HepG2 (cell line): ENCODE measurements around the gene RASIP1. TPM values are rescaled to one million over a fixed set of nuclear protein-coding genes. Genes with fewer than 3 reads are reported as not detected.

ENCODE experiments used
- CCDC6 ChIP-seq: sonication (generic); formaldehyde crosslinking; IDR thresholded peaks from 2 replicates; pipeline ENCODE4 v1.8.1; 2022; ENCODE audit warnings: mild to moderate bottlenecking, missing genetic modification reagents, moderate library complexity
- ELF4 ChIP-seq: sonication (generic); formaldehyde crosslinking; IDR thresholded peaks from 2 replicates; pipeline ENCODE4 v1.5.0; 2020; ENCODE audit warnings: missing genetic modification reagents, mild to moderate bottlenecking, moderate library complexity, borderline replicate concordance
- ESRRA ChIP-seq: sonication (generic); formaldehyde crosslinking; IDR thresholded peaks from 2 replicates; pipeline ENCODE4 v1.5.1; 2020; ENCODE audit warnings: mild to moderate bottlenecking, low read depth, missing genetic modification reagents
- FOXP4 ChIP-seq: sonication (generic); formaldehyde crosslinking; IDR thresholded peaks from 2 replicates; pipeline ENCODE4 v1.4.0; 2020; ENCODE audit warnings: missing genetic modification reagents
- KDM2A ChIP-seq: sonication (generic); formaldehyde crosslinking; IDR thresholded peaks from 2 replicates; pipeline ENCODE4 v1.4.0; 2020; ENCODE audit warnings: low read depth, missing genetic modification reagents, borderline replicate concordance
- MED1 ChIP-seq: sonication (generic); formaldehyde crosslinking; IDR thresholded peaks from 2 replicates; pipeline ENCODE4 v1.4.0; 2020; ENCODE audit warnings: missing genetic modification reagents
- MXD4 ChIP-seq: IDR thresholded peaks from 2 replicates; pipeline ENCODE4 v1.6.1; 2016; ENCODE audit warnings: mild to moderate bottlenecking, missing biosample characterization, missing genetic modification reagents
- PHB2 ChIP-seq: fragments of 450-650 bp; IDR thresholded peaks from 2 replicates; pipeline ENCODE4 v1.6.1; 2018; ENCODE audit not compliant: partially characterized antibody
- TBL1XR1 ChIP-seq: fragments of 150-350 bp; IDR thresholded peaks from 2 replicates; pipeline ENCODE4 v1.6.1; 2014; ENCODE audit warnings: borderline replicate concordance, low read length; ENCODE audit not compliant: partially characterized antibody
- TBX2 ChIP-seq: sonication (generic); formaldehyde crosslinking; IDR thresholded peaks from 2 replicates; pipeline ENCODE4 v1.5.0; 2020; ENCODE audit warnings: missing genetic modification reagents, mild to moderate bottlenecking, borderline replicate concordance
- ZBTB26 ChIP-seq: IDR thresholded peaks from 2 replicates; pipeline ENCODE4 v1.6.1; 2016; ENCODE audit warnings: missing compliant biosample characterization, missing genetic modification reagents, borderline replicate concordance
- ZNF142 ChIP-seq: sonication (generic); formaldehyde crosslinking; IDR thresholded peaks from 2 replicates; pipeline ENCODE4 v1.4.0; 2020; ENCODE audit warnings: missing genetic modification reagents
- ZNF207 ChIP-seq: fragments of 450-650 bp; IDR thresholded peaks from 2 replicates; pipeline ENCODE4 v1.6.1; 2016; ENCODE audit warnings: antibody characterized with exemption, borderline replicate concordance
- ZNF598 ChIP-seq: sonication (generic); formaldehyde crosslinking; IDR thresholded peaks from 2 replicates; pipeline ENCODE4 v1.5.1; 2020; ENCODE audit warnings: mild to moderate bottlenecking, missing genetic modification reagents, borderline replicate concordance
- ZNF652 ChIP-seq: IDR thresholded peaks from 2 replicates; pipeline ENCODE4 v1.6.1; 2016; ENCODE audit warnings: low read depth, borderline replicate concordance
- polyA plus RNA-seq, 8 experiments: library from polyadenylated mRNA; depleted of rRNA in 3 of 8; stranded (reverse) in 7 of 8; unstranded in 1 of 8; fragments of >200 nt; fragmentation: Illumina TruSeq in 4 of 8; extraction: Trizol in 4 of 8; gene quantifications; 2 replicates each; pipeline versions ENCODE4 v1.2.1 to v1.2.3, GENCODE V29; 2011 to 2016; ENCODE audit warnings: low read depth in 4 of 8, missing spikeins in 1 of 8, mixed read lengths in 1 of 8; ENCODE audit not compliant: insufficient read depth in 1 of 8
- total RNA-seq, 5 experiments: library from RNA; depleted of rRNA; stranded (reverse); fragments of >200 nt; fragmentation: Illumina TruSeq; extraction: Trizol; gene quantifications; 2 replicates each; pipeline ENCODE4 v1.2.3, GENCODE V29; 2016; ENCODE audit warnings: low read depth in 1 of 5
- TF ChIP-seq, protein P1 (sequence below): sonication (generic); formaldehyde crosslinking; IDR thresholded peaks from 2 replicates; pipeline ENCODE4 v1.4.0; 2020; ENCODE audit warnings: missing genetic modification reagents, mild to moderate bottlenecking, borderline replicate concordance
- TF ChIP-seq, protein P2 (sequence below): IDR thresholded peaks from 2 replicates; pipeline ENCODE4 v1.6.1; 2016; ENCODE audit warnings: low read depth, borderline replicate concordance

The RASIP1 gene
- total and polyA plus RNA-seq, 2 of the 13 experiments (the other 11 are each of a cell fraction or from before 2014, with no cell fraction given) = 0.44 to 0.58 TPM

GRCh38 chr19:48784527-48784926 is 44.1 kb upstream of the RASIP1 start (continued):
- TF ChIP-seq, protein P1, sequence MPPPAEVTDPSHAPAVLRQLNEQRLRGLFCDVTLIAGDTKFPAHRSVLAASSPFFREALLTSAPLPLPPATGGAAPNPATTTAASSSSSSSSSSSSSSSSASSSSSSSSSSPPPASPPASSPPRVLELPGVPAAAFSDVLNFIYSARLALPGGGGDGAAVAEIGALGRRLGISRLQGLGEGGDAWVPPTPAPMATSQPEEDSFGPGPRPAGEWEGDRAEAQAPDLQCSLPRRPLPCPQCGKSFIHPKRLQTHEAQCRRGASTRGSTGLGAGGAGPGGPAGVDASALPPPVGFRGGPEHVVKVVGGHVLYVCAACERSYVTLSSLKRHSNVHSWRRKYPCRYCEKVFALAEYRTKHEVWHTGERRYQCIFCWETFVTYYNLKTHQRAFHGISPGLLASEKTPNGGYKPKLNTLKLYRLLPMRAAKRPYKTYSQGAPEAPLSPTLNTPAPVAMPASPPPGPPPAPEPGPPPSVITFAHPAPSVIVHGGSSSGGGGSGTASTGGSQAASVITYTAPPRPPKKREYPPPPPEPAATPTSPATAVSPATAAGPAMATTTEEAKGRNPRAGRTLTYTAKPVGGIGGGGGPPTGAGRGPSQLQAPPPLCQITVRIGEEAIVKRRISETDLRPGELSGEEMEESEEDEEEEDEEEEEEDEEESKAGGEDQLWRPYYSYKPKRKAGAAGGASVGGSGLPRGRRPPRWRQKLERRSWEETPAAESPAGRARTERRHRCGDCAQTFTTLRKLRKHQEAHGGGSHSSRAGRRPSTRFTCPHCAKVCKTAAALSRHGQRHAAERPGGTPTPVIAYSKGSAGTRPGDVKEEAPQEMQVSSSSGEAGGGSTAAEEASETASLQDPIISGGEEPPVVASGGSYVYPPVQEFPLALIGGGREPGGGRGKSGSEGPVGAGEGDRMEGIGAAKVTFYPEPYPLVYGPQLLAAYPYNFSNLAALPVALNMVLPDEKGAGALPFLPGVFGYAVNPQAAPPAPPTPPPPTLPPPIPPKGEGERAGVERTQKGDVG (CRISPR knock-in tag) = no peak
- TF ChIP-seq ZNF207 (no peak), MXD4 (CRISPR knock-in tag) (no peak), TBX2 (CRISPR knock-in tag) (no peak), ZBTB26 (CRISPR knock-in tag) (no peak), PHB2 (no peak), ZNF598 (CRISPR knock-in tag) (no peak), CCDC6 (CRISPR knock-in tag) (no peak), FOXP4 (peak; percentile 35; the same call in 1 of the 2 replicates), ZNF652 (0 out of 2 replicates have a peak, but pooled peaks have one; percentile 18), ELF4 (CRISPR knock-in tag) (no peak), ZNF142 (CRISPR knock-in tag) (no peak), KDM2A (CRISPR knock-in tag) (no peak), MED1 (CRISPR knock-in tag) (0 out of 2 replicates have a peak, but pooled peaks have one; percentile 15), TBL1XR1 (no peak), ESRRA (CRISPR knock-in tag) (no peak)
- TF ChIP-seq, protein P2, sequence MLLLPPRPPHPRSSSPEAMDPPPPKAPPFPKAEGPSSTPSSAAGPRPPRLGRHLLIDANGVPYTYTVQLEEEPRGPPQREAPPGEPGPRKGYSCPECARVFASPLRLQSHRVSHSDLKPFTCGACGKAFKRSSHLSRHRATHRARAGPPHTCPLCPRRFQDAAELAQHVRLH (CRISPR knock-in tag) = 0 out of 2 replicates have a peak, but pooled peaks have one; percentile 27
